NCI-H1092 (cell line): ENCODE results near the gene LRRC61.

Source experiments
- DNase-seq: peaks from one replicate; lab custom pipeline; 2025; lab: John Stamatoyannopoulos, UW

The LRRC61 gene

GRCh38 chr7:150371131-150371995 is 48.2 kb downstream of the LRRC61 start:
- no peak for DNase-seq

GRCh38 chr7:150371996-150372270 is 48.8 kb downstream of the LRRC61 start:
- no peak for DNase-seq

GRCh38 chr7:150372271-150373048 is 49.3 kb downstream of the LRRC61 start:
- DNase-seq, result no peak

DNA sequence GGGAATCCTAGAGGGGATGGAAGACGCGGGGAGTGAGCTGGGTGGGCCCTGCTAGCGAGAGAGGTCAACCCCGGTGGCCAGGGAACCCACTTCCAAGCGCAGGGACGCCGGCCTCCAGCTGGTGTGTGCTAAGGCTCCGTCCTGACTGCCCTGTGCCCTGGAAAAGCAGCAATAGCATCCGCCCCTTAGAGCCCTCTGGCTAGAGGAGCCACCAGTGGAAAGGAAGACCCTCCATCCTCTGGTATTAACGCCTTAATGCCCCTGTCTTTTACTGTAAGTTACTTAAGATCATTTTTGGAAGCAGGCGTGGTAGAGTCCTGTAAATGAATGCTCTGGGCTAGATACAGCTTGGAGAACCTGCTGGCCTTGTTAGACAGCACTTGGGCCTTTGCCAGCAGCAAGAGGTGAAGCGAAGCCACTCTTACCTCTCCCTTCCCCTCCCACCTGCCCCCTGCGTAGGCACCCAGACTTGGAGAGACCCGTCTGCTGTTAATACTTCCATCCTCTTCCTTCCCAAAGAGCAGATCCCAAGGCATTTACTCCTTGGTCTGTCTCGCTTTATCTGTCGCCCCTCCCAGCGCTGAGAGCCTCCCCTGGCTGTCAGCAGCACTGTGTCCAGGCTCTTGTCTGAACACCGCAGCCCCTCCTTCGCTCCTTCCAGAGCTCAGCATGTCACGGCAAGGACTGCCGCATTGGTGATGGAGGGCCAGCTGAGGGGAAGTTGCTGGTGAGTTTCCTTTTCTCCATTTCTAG is 50.1 kb downstream of the LRRC61 start:
- DNase-seq, result no peak

DNA sequence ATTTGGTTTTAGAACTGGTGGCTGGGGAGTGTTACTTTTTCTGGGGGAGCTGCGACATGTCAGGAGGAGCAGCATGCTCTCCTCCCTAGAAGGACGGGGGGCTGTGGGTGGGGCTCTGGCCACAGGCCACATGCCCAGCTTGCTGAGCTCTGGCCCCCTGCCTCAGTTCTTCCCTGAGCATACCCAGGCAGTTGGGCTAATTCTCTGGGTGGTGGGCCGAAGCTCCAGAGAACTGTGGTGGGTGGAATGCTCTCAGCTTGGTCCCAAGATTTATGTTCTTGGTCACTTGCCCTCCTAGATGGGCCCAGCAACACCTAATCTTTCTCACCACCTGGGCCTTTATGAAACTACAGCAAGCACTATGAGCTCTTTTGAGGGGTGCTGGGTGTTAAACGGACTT is 50.9 kb downstream of the LRRC61 start:
- DNase-seq, result no peak

DNA sequence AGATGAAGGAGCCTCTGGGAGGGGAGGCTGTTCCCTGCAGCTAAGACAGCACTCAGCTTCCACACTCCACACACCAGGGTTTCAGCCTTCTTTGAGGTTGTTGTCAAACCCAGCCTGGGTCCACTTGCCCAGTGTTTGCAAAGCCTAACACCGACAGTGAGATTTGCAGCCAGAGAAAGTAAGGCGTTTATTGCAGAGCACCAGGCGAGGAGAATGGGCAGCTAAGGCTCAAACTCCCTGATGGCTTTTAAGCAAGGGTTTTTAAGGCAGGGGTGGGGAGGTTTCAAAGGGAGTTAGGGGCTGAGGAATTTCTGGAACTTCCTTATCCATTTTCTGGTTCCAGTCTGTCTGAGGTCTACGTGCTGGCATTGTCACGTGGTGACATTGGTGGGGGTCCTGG is 51.3 kb downstream of the LRRC61 start:
- no peak for DNase-seq

DNA sequence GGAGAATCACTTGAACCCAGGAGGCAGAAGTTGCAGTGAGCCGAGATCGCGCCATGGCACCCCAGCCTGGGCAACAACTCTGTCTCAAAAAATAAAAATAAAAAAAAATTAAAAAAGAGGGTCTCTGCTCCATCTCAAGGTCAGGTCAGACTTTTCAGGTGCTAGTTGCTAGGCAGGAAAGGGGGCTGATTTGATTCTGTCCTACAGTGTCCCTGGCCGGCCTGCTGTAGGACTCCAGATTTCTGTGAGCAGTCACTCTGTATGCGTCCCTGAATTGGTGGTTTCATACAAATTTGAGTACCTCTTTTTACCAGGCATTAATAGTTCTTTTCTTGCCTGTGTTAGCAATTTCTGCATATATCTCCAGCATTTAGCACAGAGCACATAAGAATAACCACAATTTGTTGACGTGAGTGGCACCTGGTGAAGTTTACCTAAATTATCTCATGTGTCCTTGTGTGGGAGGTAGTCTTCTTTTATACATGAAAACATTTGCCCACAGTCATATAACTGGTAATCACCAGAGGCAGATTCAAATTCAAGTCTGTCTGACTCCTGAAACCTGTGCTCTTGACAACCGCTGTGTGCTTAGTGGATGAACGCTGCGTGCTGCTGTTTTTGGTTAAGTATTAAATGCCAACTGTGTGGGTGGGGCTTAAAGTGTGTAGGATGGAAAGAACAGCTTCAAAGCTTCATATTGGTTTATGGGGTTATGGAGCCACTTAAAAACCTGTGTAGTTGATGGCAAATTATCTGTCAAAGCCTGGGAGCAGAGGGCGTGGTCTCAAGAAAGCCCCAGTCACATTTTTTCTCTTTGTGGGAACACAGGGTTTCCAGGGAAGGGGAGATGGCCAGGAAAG is 52.7 kb downstream of the LRRC61 start:
- DNase-seq, result no peak

DNA sequence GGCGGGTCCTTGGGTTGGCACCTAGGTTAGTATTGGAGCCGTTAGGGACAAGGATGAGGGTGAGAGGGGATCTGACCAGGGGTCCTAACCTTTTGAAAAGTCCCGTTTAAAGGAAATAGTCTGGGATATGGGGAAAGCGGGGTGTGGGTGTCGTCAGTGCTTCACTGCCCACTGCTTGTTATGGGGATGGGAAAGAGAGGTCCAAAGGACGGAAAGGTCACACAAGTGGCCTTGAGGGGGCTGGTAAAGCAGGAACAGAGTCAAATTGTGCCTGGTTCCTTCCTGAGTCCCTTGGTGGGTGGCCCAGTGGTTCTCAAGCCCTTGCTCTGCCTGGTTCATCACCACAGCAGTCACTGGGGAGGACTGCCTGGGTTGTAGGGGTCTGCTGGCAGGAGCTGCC is 53.4 kb downstream of the LRRC61 start:
- no peak for DNase-seq

- DNase-seq, result no peak
Measured at GRCh38 chr7:150377196-150377595, 54.0 kb downstream of the LRRC61 start.

- no peak for DNase-seq
Measured at GRCh38 chr7:150377635-150378034, 54.5 kb downstream of the LRRC61 start.

DNA sequence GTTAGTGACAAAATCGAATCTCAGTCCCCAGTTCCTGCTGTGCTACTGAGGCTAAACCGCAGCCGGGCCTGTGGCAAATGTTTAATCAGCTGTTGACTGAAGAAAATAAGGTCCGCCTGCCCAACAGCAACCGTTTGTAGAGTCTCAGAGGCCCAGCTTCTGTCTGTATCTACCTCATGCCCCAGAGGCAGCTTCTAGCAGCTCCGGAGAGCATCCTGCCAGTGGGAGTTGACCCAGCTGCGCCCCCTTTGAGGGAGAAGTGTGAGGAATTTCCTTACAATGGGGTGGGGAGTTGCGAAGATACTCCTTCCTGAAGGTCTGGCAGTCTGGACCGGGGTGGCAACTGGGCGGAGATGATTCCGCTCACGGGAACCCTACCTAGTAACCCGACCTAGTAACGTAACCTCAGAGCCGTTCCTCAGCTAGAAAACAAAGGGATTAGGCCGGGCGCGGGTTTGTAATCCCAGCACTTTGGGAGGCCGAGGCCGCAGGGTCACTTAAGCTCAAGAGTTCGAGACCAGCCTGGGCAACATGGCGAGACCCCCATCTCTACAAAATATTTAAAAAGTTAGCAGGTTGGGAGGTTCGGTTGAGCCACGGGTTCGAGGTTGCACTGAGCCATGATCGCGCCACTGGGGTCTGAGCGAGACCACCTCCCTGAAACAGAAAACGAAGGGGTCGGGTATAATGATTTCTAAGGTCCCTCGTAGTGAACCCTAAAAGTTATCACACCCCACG is 55.1 kb downstream of the LRRC61 start:
- peak; percentile 64 for DNase-seq

DNA sequence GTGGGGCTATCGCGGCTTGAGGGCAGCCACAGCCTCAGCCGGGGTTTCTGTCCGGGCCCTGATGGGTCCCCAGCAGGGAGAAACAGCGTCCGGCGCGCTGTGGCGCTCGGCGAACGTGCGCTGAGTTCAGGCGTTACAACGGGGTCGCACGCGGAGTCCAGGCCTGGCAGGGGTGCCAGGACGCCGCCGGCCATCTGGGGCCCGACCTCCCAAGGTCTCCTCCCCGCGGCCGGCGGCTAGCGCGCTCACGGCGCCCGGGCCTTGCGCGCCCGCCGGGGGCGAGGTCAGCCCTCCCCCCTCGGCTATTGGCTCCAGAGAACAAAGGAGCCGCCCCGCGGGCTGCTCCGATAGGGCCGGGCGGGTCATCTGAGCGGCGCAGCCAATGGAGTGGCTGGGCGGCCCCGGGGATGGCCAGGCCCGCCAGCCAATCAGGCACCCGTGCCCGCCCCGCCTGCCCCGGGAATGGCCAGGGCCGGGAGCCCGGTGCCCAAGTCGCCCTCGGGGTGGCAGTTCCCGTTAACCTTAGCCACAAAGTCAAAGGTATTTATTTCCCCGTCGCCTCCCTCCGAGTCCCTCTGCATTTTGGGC is 55.8 kb downstream of the LRRC61 start, which contains the start of gene ZNF775:
TSS of gene ZNF775 (plus strand) at position 478 of the 588 bp plus-strand sequence. CDS start 9,141 bp downstream, outside the sequence.
- peak; percentile 96 for DNase-seq

DNA sequence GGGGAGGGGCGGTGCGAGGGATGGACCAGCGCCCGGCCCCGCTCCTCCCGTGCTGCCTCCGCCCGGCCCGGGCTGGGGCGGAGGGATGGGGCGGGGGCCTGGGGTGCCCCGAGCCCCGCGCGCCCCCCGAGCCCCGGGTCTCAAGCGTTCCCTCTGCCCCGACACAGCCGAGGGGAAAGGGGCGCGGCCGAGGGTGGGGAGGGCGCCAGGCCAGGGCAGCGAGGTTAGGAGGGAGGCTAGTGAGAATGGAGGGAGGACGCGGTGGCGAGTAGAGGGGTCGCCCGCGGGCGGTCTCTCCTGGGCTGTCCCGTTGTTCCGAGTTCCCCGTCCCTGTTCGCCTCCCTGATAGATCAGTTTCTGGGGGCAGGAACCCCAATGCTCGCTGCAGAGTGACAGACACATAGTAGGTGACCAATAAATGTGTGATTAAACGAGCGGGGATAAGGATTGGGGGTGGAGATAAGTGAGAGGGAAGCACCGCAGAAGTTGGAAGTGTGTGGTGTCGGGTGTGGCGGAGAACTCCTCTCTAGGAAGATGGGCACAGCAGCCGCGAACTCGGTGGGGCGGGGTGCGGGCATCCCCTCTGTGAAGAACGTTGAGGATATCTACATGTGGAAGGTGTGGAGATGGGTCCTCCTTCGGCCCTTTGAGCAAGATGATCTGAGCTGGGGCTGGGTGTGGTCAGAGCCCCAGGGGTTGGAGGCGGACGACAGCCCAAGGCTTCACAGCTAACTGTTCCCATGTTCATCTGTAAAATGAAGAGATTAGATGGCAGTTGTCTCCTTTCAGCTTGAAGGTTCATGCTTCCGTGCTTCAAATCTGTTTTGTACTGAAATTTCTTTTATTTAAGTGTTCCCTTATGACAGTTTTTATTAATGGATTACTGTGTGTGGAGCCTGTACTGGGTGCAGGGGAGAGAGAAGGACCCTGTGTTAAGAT is 56.6 kb downstream of the LRRC61 start:
- no peak for DNase-seq

DNA sequence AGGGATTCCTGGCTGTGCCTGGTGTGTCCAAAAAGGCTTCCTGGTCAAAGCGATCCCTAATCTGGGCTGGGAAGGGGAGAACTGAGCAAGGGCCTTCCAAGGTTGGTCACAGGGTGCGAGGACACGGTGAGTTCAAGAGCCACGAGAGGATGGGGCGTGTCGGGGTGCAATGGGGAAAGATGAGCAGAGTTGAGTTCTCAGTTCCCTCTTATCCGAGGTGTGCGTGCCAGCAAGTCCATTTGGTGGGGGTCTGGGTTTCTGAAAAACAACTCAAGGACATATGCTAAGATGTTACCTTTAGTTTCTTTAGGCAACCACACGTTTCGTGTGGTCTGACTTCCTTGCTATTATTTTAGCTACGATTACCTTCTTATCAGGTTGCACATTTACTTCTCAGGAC is 57.3 kb downstream of the LRRC61 start:
- DNase-seq, result no peak

DNA sequence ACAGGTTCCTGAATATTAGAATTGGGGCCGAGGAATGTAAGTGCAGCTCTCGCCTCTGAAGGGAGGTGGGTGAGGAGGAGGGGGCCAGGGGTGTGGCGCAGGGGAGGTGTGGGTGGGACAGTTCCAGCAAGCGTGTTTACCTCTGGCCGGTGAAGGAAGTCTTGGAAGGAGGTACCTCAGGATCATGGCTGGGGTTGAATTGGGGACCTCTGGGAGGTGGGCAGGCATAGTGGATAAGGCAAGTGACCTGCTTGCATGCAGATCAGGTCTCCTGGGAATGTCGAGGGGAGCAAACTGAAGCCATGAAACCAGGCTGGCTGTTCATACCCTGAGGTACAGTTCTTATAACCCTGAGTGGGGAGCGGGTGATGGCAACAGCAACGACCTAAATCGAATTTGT is 57.9 kb downstream of the LRRC61 start:
- no peak for DNase-seq

DNA sequence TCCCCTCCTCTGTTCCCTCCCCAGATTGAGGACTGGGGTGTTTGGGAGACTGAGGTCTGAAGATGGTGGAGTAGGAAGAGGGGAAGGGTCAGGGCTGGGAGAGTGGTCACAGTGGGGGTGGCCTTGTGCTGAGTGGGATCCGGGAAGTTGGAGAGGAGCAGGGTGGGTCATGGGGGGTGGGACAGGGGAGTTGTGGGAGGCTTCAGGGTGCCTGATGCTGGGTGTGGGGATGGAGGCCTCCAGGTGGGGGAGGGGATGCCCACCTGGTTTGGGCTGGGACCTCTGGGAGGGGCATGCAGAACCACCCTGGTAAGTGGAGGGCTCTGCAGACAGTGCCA is 58.6 kb downstream of the LRRC61 start:
- no peak for DNase-seq

GRCh38 chr7:150382123-150382843 is 59.1 kb downstream of the LRRC61 start:
- DNase-seq, result no peak

DNA sequence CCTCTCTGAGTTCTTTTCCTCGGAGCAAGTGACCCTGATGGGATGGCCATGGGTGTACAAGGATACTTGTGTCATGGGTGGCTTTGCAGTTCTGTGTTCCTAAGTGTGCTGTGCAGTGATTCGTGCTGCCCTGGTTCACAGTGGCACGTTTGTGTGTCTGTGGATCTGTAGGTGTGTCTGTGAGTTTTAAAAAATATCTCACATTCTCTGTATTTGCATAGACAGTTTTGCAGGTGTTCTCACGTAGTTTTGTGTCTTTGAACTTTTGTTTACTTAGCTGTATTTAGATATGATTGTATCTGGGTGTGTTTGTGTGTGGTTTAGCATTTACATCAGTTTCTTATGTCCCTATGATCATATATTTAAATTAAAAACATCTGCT is 59.7 kb downstream of the LRRC61 start:
- DNase-seq, result no peak
